Muscle of arm (tissue), 12 donors: ENCODE results near the gene CCDC51. TPM values are rescaled to one million over a fixed set of nuclear protein-coding genes. Genes with fewer than 3 reads are reported as not detected.
A peak's percentile ranks its signal among the peaks of the same experiment; 100 is the strongest.
"Not testable (repeated sequence)": the region's sequence is repeated elsewhere in the genome, so short reads cannot be mapped to it uniquely, and the experiment has no call there.

Experiments used
- DNase-seq: peaks from one replicate; pipeline ENCODE4 v3.0.0-alpha.2; 2013
- polyA plus RNA-seq, 12 donors: library from polyadenylated mRNA; unstranded; fragments of 120-200 nt; gene quantifications; one replicate each; pipeline ENCODE4 v1.2.1, GENCODE V29; 2013; ENCODE audit not compliant: insufficient read length in 12 of 12

CCDC51 gene
- polyA plus RNA-seq, 12 donors, result 8.9 to 22.3 (median 11.0) TPM; not detected in 1

DNA sequence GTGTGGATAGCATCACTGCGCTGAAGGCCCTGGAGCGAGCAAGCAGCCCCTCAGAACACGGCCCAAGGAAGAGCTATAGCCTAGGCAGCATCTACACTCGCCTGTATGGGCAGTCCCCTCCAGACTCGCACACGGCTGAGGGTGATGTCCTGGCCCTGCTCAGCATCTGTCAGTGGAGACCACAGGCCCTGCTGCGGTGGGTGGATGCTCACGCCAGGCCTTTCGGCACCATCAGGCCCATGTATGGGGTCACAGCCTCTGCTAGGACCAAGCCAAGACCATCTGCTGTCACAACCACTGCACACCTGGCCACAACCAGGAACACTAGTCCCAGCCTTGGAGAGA lies 27.2 kb upstream of the CCDC51 start:
- DNase-seq, result no peak

DNA sequence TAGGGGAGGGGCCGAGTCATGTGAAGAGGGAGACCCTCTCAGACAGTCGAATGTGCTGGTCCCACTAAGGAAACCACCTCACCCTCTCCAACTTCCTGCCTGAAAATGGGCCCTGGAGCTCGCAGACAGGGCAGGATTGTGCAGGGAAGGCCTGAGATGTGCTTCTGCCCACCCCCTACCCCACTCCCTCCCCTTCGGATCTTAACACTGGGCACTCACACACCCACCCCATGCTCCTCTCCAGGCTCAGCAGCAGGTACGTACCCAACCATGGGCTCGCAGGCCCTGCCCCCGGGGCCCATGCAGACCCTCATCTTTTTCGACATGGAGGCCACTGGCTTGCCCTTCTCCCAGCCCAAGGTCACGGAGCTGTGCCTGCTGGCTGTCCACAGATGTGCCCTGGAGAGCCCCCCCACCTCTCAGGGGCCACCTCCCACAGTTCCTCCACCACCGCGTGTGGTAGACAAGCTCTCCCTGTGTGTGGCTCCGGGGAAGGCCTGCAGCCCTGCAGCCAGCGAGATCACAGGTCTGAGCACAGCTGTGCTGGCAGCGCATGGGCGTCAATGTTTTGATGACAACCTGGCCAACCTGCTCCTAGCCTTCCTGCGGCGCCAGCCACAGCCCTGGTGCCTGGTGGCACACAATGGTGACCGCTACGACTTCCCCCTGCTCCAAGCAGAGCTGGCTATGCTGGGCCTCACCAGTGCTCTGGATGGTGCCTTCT lies 26.6 kb upstream of the CCDC51 start:
- DNase-seq, result no peak

DNA sequence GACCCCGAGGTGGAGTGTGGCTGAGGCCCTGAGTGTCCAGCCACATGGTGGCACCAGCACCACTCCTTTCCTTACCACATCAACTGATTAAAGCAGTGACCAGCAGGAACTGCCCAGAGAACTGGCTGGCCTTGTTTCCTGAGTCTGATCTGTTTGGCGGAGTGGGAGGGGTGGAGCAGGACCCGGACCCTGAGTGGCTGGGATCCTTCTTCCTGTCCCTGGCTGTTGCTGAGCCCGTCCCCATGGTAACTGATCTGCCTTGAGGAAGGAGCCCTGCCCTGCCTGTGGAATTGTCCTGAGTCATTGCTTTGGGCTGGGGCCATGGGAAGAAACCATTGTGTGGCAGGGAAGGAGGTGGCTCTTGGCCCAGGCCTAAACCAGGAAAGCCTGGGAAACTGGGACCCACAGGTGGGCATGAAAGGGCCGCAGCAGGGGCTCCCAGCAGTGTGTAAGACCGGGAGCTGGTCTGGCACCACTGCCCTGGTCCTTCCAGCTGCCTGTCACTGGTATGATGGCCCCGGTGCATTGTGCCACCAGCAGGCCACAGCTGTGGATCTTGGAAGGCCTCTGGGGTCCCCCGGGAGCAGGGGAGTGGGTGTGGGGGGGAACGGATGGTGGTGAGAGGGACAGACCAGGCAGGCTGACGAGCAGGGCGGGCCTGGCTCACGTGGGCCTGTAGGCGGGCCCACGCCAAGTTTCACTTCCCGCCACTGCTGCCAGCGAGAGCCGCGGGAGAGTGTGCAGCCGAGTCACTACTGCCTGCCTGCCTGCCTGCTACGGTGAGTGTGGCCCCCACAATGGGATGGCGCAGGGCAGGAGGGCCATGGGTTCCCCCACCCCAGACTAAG lies 25.8 kb upstream of the CCDC51 start:
- DNase-seq, result peak; percentile 98

- no peak for DNase-seq
Measured at GRCh38 chr3:48465237-48465530, 25.3 kb upstream of the CCDC51 start.

DNA sequence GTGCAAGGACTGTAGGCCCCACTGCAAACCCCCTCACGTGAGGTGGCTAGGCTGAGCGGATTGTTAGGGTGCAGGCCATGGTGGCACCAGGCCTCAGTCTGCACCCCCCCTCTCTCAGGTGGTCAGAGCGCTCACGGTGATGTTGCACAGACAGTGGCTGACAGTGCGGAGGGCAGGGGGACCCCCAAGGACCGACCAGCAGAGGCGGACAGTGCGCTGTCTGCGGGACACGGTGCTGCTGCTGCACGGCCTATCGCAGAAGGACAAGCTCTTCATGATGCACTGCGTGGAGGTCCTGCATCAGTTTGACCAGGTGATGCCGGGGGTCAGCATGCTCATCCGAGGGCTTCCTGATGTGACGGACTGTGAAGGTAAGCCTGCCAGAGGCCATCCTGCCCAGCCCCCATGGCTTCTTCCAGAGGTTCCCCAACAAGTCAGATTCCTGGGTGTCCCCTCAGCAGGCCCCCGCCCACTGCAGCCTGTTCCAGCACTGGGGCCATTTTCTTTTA lies 24.8 kb upstream of the CCDC51 start:
- DNase-seq, result no peak

- no peak for DNase-seq
Measured at GRCh38 chr3:48463703-48464102, 23.8 kb upstream of the CCDC51 start.

DNA sequence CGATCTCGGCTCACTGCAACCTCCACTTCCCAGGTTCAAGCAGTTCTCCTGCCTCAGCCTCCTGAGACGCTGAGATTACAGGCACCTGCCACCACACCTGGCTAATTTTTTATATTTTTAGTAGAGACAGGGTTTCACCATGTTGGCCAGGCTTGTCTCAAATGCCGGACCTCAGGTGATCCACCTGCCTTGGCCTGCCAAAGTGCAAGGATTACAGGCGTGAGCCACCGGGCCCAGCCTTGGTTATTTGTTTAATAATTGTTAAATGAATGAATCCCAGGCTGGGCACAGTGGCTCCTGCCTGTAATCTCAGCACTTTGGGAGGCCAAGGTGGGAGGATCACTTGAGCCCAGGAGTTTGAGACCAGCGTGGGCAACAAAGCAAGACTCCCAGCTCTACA lies 21.8 kb upstream of the CCDC51 start:
- DNase-seq, result not testable (repeated sequence)

GRCh38 chr3:48460517-48460902 lies 20.6 kb upstream of the CCDC51 start:
- no peak for DNase-seq

GRCh38 chr3:48459773-48460516 lies 20.0 kb upstream of the CCDC51 start:
- no peak for DNase-seq

GRCh38 chr3:48459331-48459730 lies 19.4 kb upstream of the CCDC51 start:
- no peak for DNase-seq

DNA sequence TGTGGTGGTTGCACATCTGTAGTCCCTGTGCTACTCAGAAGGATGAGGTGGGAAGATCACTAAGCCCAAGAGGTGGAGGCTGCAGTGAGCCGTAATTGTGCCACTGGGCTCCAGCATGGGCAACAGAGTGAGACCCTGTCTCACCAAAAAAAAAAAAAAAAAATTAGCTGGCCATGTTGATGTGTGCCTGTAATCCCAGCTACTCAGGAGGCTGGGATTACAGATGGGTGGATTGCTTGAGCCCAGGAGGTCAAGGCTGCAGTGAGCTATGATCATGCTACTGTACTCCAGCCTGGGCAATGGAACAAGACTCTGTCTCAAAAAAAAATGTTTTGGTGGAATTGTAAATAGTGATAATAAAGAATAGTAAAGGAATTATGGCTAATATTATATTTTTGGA lies 16.5 kb upstream of the CCDC51 start:
- no peak for DNase-seq

DNA sequence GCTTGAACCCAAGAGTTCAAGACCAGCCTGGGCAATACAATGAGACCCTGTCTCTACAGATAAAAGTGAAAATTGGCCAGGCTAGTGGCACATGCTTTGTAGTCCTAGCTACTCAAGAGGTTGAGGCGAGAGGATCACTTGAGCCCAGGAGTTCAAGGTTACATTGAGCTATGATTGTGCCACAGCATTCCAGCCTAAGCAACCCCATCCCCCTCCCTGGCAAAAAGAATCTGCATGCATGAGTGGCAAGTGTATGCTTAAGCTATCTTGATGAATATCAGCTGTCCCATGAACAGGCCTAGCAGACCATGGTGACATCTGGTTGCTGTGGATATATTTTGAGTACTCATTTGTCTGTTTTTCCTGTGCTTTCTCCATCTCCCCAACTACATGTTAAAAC lies 11.4 kb upstream of the CCDC51 start:
- DNase-seq, result no peak

GRCh38 chr3:48446425-48447193 lies 6.7 kb upstream of the CCDC51 start, which contains the start of gene ATRIP:
Gene ATRIP, plus strand, starts transcription at chr3:48446737. Its CDS starts 109 bp downstream, at chr3:48446846.
- DNase-seq, result peak; percentile 85

GRCh38 chr3:48446043-48446424 lies 6.1 kb upstream of the CCDC51 start:
- DNase-seq, result no peak

- DNase-seq, result no peak
Measured at GRCh38 chr3:48445277-48445882, 5.5 kb upstream of the CCDC51 start.

- DNase-seq, result no peak
Measured at GRCh38 chr3:48441940-48442339, 2.0 kb upstream of the CCDC51 start.

DNA sequence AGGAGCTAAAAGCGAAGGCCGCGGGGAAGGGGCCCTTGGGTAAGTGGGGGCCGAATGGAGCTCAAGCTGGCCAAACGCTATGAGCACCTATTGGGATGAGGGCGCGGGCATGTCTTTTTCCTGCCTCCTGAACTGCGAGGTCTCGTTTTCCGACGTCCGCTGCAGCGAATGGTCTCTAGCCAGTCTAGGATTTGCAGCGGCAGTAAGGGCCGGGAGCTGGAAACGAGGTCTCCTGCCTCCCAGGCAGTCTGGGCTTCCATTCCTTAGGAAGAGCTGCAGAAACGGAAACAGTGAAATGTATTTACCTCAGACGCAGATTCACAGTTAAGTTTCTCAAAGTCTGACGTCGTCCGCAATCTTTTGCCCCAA lies 655 bp upstream of the CCDC51 start:
- DNase-seq, result no peak

- DNase-seq, result no peak
Measured at GRCh38 chr3:48437812-48438211, 2.1 kb downstream of the CCDC51 start.

- no peak for DNase-seq
Measured at GRCh38 chr3:48436855-48437254, 3.1 kb downstream of the CCDC51 start.

DNA sequence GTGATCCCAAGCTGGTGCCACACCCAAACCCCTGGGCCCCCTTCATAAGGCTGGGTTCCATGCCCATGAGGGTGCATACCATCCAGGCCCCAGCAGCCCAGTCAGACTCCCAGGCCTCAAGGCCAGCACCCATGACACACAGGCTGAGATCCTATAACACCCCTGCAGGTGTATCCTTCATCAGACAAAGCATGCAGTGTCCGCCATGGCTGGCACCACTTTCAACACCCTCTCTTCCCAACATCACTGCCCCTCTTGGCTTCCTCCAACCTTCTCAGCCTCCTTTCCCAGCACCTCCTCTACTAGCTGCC lies 3.5 kb downstream of the CCDC51 start:
- DNase-seq, result no peak

DNA sequence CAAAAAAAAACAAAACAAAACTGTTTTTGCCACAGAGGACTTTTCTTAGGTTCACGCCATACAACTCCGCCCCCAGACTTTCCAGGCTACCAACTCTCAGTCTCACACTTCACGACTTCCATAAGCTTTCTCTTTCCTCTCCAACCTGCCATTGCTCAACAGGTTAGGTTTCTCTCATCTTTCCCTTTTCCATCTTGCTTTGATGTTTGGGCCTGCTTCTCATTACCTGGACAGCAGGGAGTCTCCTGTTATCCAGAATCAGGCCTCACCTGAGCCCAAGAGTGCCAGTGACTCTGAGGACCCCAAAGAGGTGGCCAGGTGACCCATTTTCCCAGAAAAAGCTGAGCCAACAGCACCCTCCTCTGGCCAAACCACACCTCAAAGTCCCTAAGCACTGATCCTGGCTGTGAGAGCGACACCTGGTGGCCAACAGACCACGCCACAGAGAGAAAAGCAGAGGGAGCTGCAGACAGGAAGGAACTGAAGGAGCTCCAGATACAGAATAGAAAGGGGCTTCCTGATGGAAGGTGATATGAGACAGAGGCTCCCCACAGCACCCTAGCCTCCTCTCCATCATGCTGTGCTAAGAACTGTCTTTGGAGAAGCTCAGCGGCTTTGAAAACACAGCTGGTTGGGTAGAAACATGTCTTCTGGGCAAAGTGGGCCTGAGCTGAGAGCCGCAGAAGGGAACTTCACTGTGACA lies 4.0 kb downstream of the CCDC51 start:
- DNase-seq, result peak; percentile 87
